C4-2B (cell line): Measurements from ENCODE around the gene AOAH.

Source experiments
- H3K27ac ChIP-seq: fragments of 450-650 bp; 2 replicates; pipeline ENCODE4 v1.5.1; 2017
- CTCF ChIP-seq: fragments of 450-650 bp; conservative IDR thresholded peaks from 2 replicates; pipeline ENCODE4 v1.5.1; 2017; ENCODE audit warnings: mild to moderate bottlenecking
- ZFX ChIP-seq: fragments of 450-650 bp; IDR thresholded peaks from 2 replicates; pipeline ENCODE4 v1.6.1; 2017

AOAH gene

GRCh38 chr7:36615852-36616540 is 108.3 kb downstream of the AOAH start:
- TF ChIP-seq CTCF, result no peak
- H3K27ac ChIP-seq, result no peak overlapping the region

- no peak for TF ChIP-seq ZFX
- no peak for TF ChIP-seq CTCF
These were observed 109.3 kb downstream of the AOAH start for GRCh38 chr7:36614959-36615358.

GRCh38 chr7:36613031-36613614 is 111.2 kb downstream of the AOAH start:
- H3K27ac ChIP-seq, result no peak overlapping the region
- TF ChIP-seq CTCF, result no peak
- TF ChIP-seq ZFX, result no peak

More at GRCh38 chr7:36614959-36615358, 109.3 kb downstream of the AOAH start:
- no peak overlapping the region for H3K27ac ChIP-seq

- TF ChIP-seq CTCF (no peak), ZFX (no peak)
- H3K27ac ChIP-seq, result no peak overlapping the region
These were observed 112.6 kb downstream of the AOAH start for GRCh38 chr7:36611703-36612102.

- H3K27ac ChIP-seq, result no peak overlapping the region
- no peak for TF ChIP-seq ZFX
- TF ChIP-seq CTCF, result no peak
These were observed 116.6 kb downstream of the AOAH start for GRCh38 chr7:36607721-36608095.

- TF ChIP-seq ZFX (no peak), CTCF (no peak)
- H3K27ac ChIP-seq, result no peak overlapping the region
These were observed 117.1 kb downstream of the AOAH start for GRCh38 chr7:36606976-36607720.
